ENCODE measurements around the gene LRRFIP2. TPM values are rescaled to one million over a fixed set of nuclear protein-coding genes. Genes with fewer than 3 reads are reported as not detected.

Gene LRRFIP2
- total RNA-seq, 1 donor from 2014 or later: 40.0 TPM

DNA sequence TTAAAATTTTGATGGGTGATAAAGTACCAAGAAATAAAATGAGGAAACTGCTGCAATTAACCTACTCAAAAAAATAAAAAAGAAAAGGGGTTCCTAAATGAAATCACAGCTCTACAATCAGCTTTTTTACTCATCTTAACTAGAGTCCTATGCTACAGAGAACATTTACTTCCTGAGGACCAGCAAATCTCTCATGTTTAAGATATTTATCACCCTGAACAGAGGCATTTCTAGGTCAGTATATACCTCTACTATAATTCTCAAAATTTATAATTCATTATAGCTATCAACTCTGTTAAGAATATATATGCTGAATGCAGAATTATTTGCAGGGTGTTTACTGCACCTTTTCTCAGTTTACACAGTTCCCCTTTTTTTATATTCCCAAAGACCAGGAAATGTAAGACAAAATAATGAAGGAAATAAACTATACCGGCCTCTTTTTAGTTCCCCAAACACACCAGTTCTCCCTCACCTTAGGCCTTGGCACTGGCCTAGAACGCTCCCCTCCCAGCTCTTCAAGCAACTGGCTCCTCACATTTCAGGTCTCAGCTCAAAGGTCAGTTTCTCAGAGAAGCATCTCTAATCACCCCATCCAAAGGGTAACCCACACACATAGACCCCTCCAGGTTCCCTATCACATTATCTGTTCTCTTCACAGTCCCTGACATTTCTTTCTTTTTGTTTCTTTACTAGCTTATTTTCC, 71.1 kb downstream of the LRRFIP2 start:
- DNase-seq (ENCODE audit: low spot score): no peak
- Mint-ChIP-seq H3K9me3 (ENCODE audit: unreplicated experiment) (no peaks in the 10 kb centered on the region), H3K27me3 (ENCODE audit: unreplicated experiment) (no peaks in the 10 kb centered on the region), H3K4me3 (ENCODE audit: unreplicated experiment) (no peak overlapping the region), H3K4me1 (ENCODE audit: unreplicated experiment) (no peaks in the 10 kb centered on the region), H3K36me3 (ENCODE audit: low read depth, unreplicated experiment) (no peaks in the 10 kb centered on the region), H3K27ac (ENCODE audit: unreplicated experiment) (no peak overlapping the region)
- TF ChIP-seq, protein P1, sequence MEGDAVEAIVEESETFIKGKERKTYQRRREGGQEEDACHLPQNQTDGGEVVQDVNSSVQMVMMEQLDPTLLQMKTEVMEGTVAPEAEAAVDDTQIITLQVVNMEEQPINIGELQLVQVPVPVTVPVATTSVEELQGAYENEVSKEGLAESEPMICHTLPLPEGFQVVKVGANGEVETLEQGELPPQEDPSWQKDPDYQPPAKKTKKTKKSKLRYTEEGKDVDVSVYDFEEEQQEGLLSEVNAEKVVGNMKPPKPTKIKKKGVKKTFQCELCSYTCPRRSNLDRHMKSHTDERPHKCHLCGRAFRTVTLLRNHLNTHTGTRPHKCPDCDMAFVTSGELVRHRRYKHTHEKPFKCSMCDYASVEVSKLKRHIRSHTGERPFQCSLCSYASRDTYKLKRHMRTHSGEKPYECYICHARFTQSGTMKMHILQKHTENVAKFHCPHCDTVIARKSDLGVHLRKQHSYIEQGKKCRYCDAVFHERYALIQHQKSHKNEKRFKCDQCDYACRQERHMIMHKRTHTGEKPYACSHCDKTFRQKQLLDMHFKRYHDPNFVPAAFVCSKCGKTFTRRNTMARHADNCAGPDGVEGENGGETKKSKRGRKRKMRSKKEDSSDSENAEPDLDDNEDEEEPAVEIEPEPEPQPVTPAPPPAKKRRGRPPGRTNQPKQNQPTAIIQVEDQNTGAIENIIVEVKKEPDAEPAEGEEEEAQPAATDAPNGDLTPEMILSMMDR (IDR thresholded peaks at IDR 0.05; ENCODE audit: unreplicated experiment): no peak

- TF ChIP-seq, protein P1 (IDR thresholded peaks at IDR 0.05; ENCODE audit: unreplicated experiment): no peak
- H3K27me3 Mint-ChIP-seq (ENCODE audit: unreplicated experiment): no peaks in the 10 kb centered on the region
- H3K36me3 Mint-ChIP-seq (ENCODE audit: low read depth, unreplicated experiment): no peaks in the 10 kb centered on the region
- no peak for DNase-seq (ENCODE audit: low spot score)
- H3K27ac Mint-ChIP-seq (ENCODE audit: unreplicated experiment): no peak overlapping the region
- no peak overlapping the region for H3K4me3 Mint-ChIP-seq (ENCODE audit: unreplicated experiment)
- H3K4me1 Mint-ChIP-seq (ENCODE audit: unreplicated experiment): peaks cover 7% of the 10 kb centered on the region
- H3K9me3 Mint-ChIP-seq (ENCODE audit: unreplicated experiment): no peaks in the 10 kb centered on the region
Observed at GRCh38 chr3:37100411-37100810, 74.0 kb downstream of the LRRFIP2 start.

DNA sequence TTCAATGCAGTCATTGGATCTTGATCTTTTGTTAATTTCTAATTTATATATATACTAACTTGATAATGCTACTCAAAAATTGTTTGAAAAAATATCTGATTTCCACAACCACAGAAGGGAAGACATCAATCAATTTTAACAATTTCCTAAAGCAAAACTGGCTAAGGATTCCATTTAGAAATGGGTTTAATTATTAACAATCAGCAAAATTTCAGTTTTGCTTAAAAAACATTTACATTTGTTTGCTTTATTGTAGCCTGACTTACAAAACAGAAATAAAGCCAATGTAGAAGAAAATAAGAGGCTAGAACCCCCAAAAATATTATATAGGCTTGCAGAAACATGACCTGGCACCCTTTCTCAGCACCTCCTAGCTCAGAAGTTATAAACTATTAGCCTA, 74.9 kb downstream of the LRRFIP2 start:
- Mint-ChIP-seq H3K4me1 (ENCODE audit: unreplicated experiment) (peaks cover 14% of the 10 kb centered on the region), H3K36me3 (ENCODE audit: low read depth, unreplicated experiment) (no peaks in the 10 kb centered on the region), H3K27me3 (ENCODE audit: unreplicated experiment) (no peaks in the 10 kb centered on the region), H3K9me3 (ENCODE audit: unreplicated experiment) (no peaks in the 10 kb centered on the region), H3K27ac (ENCODE audit: unreplicated experiment) (no peak overlapping the region), H3K4me3 (ENCODE audit: unreplicated experiment) (no peak overlapping the region)
- DNase-seq (ENCODE audit: low spot score): no peak
- TF ChIP-seq, protein P1 (IDR thresholded peaks at IDR 0.05; ENCODE audit: unreplicated experiment): no peak

- no peak overlapping the region for H3K4me3 Mint-ChIP-seq (ENCODE audit: unreplicated experiment)
- TF ChIP-seq, protein P1 (IDR thresholded peaks at IDR 0.05; ENCODE audit: unreplicated experiment): no peak
- no peak for DNase-seq (ENCODE audit: low spot score)
- H3K9me3 Mint-ChIP-seq (ENCODE audit: unreplicated experiment): no peaks in the 10 kb centered on the region
- H3K36me3 Mint-ChIP-seq (ENCODE audit: low read depth, unreplicated experiment): no peaks in the 10 kb centered on the region
- H3K27ac Mint-ChIP-seq (ENCODE audit: unreplicated experiment): no peak overlapping the region
- H3K4me1 Mint-ChIP-seq (ENCODE audit: unreplicated experiment): peaks cover 15% of the 10 kb centered on the region
- H3K27me3 Mint-ChIP-seq (ENCODE audit: unreplicated experiment): no peaks in the 10 kb centered on the region
Observed at GRCh38 chr3:37098884-37099283, 75.5 kb downstream of the LRRFIP2 start.

- H3K9me3 Mint-ChIP-seq (ENCODE audit: unreplicated experiment): no peaks in the 10 kb centered on the region
- H3K4me1 Mint-ChIP-seq (ENCODE audit: unreplicated experiment): peaks cover 18% of the 10 kb centered on the region
- no peaks in the 10 kb centered on the region for H3K27me3 Mint-ChIP-seq (ENCODE audit: unreplicated experiment)
- H3K27ac Mint-ChIP-seq (ENCODE audit: unreplicated experiment): no peak overlapping the region
- no peak for DNase-seq (ENCODE audit: low spot score)
- TF ChIP-seq, protein P1 (IDR thresholded peaks at IDR 0.05; ENCODE audit: unreplicated experiment): no peak
- peaks cover 4% of the 10 kb centered on the region for H3K36me3 Mint-ChIP-seq (ENCODE audit: low read depth, unreplicated experiment)
- no peak overlapping the region for H3K4me3 Mint-ChIP-seq (ENCODE audit: unreplicated experiment)
Observed at GRCh38 chr3:37097776-37098175, 76.6 kb downstream of the LRRFIP2 start.
